SK-N-SH treated with all-trans-retinoic acid at 6 μM for 48 hours (cell line): Measurements from ENCODE around the gene RNU6-7.

Source experiments
- OSR1 ChIP-seq: fragments of 250-450 bp; sonication (Bioruptor Pico); IDR thresholded peaks from 2 replicates; pipeline ENCODE4 v1.8.0; 2022; ENCODE audit warnings: moderate library complexity, mild to moderate bottlenecking, inconsistent platforms
- TF ChIP-seq, protein P1 (sequence below): fragments of 250-450 bp; sonication (Bioruptor Pico); IDR thresholded peaks from 2 replicates; pipeline ENCODE4 v1.5.0; 2020; ENCODE audit warnings: mild to moderate bottlenecking, moderate library complexity

DNA sequence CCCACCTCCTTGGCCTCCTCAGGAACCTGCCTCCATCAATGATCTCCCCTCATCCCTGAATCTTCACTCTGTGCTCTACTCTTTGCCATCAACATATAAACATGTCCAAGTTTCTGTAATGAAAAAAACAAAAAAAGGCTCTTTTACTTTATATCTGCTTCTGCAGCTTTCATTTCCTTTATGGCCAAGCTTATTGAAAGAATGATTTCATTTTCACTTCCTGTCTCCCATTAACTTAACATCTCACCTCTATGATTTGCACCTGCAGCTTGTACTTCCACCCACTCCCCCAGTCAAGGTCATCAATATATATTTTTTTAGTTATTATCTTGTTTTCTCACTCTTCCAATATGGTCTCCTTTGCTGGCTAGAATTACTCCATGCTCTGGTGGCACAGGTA, 15.6 kb upstream of the RNU6-7 start:
- TF ChIP-seq OSR1 (CRISPR knock-in tag): no peak
- TF ChIP-seq, protein P1, sequence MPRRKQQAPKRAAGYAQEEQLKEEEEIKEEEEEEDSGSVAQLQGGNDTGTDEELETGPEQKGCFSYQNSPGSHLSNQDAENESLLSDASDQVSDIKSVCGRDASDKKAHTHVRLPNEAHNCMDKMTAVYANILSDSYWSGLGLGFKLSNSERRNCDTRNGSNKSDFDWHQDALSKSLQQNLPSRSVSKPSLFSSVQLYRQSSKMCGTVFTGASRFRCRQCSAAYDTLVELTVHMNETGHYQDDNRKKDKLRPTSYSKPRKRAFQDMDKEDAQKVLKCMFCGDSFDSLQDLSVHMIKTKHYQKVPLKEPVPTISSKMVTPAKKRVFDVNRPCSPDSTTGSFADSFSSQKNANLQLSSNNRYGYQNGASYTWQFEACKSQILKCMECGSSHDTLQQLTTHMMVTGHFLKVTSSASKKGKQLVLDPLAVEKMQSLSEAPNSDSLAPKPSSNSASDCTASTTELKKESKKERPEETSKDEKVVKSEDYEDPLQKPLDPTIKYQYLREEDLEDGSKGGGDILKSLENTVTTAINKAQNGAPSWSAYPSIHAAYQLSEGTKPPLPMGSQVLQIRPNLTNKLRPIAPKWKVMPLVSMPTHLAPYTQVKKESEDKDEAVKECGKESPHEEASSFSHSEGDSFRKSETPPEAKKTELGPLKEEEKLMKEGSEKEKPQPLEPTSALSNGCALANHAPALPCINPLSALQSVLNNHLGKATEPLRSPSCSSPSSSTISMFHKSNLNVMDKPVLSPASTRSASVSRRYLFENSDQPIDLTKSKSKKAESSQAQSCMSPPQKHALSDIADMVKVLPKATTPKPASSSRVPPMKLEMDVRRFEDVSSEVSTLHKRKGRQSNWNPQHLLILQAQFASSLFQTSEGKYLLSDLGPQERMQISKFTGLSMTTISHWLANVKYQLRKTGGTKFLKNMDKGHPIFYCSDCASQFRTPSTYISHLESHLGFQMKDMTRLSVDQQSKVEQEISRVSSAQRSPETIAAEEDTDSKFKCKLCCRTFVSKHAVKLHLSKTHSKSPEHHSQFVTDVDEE (CRISPR knock-in tag): no peak
